Activated CD4-positive, alpha-beta T cell treated with anti-CD3 and anti-CD28 coated beads, Interleukin-2, amount 50 U/mL, for 4 hours (primary cell): ENCODE data around the gene ZNF45.
"Not testable (repeated sequence)": the region's sequence is repeated elsewhere in the genome, so short reads cannot be mapped to it uniquely, and the experiment has no call there.

Experiments used
- DNase-seq, 2 experiments: peaks; one replicate each; pipeline ENCODE4 v3.0.0-alpha.2; 2020

ZNF45 gene

DNA sequence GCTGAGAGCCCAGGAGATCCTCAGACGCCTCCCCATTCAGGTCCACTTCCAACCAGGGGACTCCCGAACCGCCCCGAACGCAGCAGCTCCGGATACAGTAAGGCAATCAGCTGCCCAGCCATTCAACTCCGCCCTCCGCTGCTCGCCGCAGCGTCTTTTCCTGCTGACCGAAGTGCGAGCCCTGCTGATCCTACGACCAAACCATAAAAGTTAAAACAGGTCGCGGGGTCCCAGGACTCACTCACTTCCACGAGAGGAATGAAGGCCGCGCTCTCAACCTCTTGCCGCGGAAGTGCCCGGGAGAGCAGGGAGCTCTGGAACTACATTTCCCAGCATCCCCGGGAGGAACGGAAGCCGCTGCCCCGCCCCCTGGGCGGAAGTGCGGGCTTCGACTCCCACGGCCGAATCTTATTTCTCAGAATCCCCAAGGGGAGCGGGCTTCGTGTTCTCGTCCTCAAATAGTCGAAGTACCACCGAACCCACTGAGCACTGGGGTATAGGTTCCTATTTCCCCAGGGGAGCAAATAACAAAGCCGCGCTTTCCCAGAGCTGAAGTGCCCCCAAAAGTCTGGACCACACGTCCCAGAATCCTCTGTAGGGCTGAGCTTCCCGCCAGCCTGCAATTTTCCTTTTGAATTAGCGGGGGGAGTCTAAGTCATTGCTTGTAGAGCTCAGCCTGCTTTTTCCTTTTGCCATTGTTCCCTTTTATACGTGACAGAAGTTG, at the start of gene ZNF45:
ZNF45 (minus strand) TSS at position 298 of the 724 bp plus-strand sequence. CDS start 13,097 bp downstream, outside the sequence.
- peak; percentile 81 to 85 for DNase-seq

DNA sequence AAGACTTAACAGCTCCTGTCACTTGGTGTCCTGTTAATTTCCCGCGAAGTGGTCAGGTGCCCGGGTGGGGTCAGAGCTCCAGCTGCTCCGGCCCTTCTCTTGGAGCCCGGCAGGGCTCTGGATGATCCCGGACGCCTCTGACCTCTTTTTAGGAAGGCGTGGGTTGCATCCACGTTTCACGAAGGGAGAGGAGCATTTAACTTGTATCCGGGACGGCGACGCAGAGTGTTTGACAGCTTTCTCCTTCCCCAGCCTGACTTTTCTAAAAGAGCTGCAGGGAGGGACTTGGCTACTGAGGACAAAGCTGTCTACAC, 49.6 kb upstream of the ZNF45 start:
- DNase-seq, result no peak

DNA sequence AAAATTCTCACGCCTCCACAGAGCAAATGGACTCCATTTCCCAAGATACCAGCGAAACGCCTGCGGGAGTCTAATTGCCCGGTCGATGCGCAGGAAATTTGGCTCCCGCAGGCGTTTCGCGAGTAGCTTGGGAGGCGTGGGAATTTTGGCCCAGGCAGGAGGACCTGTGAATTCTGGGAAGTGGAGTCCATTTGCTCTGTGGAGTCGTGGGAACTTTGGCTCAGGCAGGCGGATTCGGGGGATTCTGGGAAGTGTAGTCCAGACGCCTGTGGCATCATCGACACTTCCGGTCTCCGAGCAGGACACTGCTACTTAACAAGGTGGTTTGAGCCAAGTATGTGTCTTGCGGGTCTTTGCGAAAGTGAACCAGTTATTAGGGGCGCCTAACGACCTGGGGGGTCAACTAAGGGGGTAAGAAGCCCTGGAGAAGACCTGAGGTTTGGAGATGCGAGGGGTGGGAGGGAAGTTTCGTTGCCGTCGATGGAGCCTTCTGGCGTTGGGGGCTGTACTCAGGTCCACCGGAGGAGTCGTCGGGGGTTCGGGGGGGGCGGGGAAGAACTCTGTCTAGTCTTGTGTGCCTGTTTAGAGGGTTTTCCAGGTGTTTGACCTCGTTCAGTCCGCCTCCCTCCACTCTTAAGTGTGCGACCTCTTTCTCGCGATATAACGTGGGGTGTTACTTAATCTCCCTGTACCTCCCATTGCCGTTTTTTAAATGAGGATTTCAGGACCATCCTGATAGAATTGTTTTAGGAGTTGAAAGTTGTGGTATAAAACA, 49.0 kb upstream of the ZNF45 start, which contains the start of gene ZNF155:
ZNF155 (plus strand) TSS at position 277 of the 775 bp plus-strand sequence. CDS start 4,356 bp downstream, outside the sequence.
- DNase-seq, result peak; percentile 51 to 58

DNA sequence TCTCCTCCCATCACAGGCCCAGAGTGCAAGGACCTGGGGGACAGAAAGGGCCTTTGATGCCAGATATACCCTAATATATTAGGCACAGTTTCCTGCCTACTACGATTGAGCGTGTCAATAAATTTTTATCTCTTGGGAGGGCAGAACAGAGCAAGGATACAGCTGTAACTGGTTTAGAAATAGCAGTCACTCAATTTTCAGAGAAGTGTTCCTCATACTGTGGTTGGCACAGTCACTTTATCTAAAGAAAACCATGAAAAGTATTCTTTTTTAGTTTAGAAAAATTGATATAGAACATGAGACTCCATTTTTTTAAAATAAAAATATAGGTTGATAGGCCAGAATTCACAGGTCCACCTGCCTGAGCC, 48.4 kb upstream of the ZNF45 start:
- no peak for DNase-seq

DNA sequence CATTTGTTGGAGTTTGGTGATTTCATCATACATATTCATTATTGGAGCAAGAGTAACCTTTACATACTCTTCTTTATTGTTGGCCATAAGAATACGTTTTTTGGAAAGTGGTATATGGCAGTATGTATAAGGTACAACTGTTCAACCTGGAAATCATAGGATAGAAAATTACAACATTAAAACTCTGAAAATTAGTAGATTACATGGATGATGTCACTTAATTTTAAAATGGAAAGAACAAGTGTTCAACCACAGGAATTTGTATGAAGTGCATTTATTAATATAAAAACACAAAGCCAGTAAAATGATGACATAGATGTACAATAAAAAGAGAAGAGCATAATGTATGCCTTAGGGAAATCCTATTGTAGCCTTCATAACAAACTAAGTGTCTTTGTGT, 41.6 kb upstream of the ZNF45 start:
- no peak for DNase-seq

DNA sequence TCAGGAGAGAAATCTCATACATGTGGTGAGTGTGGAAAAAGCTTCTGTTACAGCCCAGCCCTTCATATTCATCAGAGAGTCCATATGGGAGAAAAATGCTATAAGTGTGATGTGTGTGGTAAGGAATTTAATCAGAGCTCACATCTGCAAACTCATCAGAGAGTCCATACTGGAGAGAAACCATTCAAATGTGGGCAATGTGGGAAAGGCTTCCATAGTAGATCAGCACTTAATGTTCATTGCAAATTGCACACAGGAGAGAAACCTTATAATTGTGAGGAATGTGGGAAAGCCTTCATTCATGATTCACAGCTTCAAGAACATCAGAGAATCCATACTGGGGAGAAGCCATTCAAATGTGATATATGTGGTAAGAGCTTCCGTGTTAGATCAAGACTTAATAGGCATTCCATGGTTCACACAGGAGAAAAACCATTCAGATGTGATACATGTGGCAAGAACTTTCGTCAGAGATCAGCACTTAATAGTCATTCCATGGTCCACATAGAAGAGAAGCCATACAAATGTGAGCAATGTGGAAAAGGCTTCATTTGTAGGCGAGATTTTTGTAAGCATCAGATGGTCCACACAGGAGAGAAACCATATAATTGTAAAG, 31.1 kb upstream of the ZNF45 start:
- no peak for DNase-seq

DNA sequence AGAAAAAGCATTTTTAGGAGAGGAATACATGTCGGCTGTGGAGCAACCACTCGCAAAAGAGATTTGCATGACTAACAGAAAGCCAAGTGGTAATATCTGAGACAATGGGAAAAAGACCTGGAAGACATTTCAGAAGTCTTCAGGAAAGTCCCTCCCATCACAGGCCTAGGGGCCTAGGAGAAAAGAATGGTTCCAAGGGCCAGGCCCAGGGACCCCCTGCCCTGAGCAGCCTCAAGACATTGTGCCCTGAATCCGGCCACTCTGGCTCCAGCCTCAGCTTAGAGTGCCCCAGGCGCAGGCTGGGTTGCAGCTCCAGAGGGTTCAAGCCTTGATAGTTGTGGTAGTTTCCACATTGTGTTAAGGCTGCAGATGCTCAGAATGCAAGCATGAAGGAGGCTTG, 25.3 kb upstream of the ZNF45 start:
- DNase-seq, result no peak

DNA sequence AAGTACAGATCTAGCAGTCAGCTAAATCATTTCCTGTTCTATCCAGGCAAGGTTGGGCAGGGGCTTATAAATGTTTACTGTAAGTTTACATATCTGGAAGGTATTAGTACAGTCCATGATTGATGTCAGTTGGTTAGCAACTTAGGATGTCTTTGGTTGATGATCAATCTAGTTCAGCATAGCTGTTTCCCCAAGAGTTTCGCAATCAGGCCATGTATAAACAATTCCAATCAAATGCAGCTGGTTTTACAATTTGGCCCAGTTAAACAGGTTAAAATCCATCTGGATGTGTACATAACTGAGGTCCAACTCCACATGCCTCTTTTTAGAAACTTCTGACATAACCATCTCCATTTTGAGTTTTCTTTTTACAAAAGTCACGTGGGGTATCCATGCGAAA, 22.8 kb upstream of the ZNF45 start:
- DNase-seq, result no peak

DNA sequence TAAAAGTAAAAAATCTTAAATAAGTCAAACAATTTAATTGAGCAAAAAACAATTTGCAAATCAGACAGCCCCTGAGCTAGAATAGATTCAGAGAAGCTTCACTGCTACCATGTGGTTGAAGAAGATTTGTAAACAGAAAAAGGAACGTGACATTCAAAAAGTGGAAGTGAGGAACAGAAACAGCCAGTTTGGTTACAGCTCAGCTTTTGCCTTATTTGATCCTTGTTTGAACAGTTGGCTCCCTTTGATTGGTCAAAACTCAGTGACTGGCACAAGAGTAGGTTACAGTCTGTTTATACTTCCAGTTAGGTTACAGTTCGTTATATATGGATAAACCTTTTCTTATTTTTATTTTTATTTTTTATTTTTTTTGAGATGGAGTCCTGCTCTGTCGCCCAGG, 21.7 kb upstream of the ZNF45 start:
- DNase-seq, result no peak

DNA sequence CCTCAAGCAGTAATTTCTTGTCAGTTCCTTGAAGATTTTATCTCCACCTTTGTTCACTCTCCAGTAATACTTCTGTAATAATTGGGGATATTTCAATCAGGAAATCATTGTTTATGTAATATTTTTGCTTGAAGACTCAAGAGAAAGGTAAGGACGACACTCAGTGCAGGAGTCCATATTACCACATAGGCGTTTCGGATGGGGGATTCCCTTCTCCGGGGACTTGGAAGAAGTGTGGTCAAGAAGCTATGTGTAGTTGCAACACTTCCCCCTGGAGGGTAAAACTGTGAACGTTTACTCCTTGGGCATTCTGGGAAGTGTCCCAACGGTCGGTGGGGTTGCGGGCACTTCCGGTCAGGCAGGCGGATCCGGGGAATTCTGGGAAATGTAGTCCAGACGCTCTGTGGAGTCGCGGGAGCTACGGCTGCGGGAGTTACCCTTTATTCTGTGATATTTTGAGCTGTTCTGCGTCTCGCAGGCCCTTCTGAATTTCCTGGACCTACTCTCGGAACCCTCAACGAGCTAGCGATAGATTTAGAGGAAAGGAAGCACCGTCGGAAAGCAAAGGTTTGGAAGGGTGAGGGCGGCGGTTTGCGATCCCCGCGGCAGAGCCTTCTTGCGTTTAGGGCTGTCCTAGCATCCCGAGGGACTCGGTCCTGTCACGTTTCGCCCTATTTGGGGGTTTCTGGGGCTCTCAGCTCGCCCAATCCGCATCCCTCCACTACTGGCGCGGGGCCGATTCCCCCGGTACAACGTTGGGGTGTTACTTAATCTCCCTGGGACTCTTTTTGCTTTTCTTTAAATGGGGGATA, 16.0 kb upstream of the ZNF45 start, which contains the start of gene ZNF221:
ZNF221 (plus strand) TSS at position 395 of the 812 bp plus-strand sequence. CDS start 11,499 bp downstream, outside the sequence.
- peak; percentile 10 to 26 for DNase-seq

DNA sequence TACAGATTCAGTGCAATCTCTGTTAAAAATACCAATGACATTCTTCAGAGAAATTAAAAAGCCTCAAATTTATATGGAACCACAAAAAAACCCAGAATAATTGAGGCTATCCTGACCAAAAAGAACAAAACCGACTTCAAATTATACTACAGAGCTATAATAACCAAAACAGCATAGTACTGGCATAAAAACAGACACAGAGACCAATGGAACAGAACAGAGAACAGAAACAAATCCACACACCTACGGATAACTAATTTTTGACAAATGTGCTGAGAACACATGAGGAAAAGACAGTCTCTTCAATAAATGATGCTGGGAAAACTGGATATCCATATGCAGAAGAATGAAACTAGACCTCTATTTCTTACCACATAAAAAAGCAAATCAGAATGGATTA, 14.7 kb upstream of the ZNF45 start:
- DNase-seq, result not testable (repeated sequence)

DNA sequence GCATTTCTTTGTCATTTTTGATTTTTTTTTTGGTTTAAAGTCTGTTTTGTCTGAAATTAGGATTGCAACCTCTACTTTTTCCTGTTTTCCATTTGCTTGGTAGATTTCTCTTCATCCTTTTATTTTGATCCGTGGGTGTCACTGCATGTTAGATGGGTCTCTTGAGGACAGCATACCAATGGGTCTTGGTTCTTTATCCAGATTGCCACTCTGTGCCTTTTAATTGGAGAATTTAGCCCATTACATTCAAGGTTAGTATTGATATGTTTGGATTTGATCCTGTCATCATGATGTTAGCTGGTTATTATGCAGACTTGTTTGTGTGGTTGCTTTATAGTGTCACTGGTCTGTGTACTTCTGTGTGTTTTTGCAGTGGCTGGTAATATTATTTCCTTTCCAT, 12.3 kb upstream of the ZNF45 start:
- not testable (repeated sequence) for DNase-seq

DNA sequence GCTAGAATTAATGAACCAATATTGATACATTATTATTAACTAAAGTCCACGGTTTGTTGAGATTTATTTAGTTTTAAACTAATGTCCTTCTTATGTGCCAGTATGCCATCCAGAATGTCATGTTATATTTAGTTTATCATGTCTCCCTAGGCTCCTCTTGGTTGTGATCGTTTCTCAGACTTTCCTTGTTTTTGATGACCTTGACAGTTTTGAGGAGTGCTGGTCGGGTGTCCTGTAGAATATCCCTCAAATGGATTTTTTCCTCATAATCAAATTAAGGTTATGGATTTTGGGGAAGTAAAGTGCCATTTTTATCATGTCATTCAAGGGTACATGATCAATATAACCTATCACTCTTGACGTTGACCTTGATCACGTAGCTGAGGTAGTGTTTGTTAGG, 6.1 kb upstream of the ZNF45 start:
- no peak for DNase-seq

DNA sequence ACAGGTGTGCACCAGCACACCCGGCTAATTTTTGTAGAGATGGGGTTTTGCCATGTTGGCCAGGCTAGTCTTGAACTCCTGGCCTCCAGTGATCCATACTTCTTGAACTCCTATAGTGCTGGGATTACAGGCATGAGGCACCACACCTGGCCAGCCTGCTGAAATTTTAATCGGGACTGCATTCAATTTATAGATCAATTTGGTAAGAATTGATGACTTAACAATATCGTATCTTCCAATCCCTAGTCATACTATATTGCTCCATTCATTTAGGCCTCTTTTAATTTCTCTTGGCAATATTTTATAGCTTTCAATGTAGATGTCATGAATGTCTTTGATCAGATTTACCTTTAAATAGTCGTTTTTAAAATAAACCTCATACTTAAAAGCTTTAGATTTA, 5.6 kb upstream of the ZNF45 start:
- DNase-seq, result no peak

DNA sequence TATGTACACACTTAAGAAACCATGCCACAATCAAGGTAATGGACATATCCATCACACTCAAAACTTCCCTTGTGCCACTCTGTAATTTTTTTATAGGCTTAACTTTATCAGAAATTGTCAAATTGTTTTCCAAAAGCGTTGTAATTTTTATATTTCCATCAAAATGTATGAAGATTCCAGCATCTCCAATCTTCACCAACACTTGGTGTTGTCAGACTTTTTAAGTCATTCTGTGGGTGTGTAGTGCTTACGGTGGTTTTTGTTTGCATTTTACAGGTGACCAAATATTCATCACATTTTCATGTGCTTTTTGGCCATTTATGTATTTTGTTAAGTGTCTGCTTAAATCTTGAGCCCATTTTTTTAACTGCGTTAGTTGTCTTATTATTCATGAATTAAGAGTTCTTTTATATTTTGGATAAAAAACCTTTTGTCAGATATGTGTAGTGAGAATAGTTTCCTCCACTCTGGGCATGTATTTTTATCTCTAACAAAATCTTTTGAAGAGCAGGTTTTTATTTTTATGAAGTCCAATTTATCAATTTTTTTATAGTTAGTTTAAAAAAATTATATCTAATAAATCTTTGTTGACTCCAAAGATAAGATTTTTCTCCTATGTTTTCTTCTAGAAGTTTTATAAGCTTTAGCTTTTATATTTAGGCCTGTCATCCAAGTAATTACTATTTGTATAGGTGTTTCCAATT, 4.6 kb upstream of the ZNF45 start:
- DNase-seq, result no peak

DNA sequence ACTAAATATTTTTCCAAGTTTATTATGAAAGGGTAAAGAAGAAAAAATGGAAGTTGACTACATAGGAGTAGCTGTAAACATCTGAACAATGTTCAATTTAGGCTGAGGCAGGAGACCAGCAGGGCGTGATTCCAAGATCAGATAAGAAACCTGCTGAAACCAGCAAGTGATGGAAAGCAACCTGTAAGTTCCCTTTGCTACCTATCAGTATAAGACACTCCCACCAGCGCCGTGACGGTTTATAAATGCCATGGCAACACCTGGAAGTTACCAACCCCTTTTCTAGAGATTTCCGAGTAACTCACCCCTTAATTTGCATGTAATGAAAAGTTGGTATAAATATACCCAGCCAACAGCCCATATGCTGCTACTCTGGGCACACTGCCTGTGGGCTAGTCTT, 1.1 kb upstream of the ZNF45 start:
- no peak for DNase-seq

DNA sequence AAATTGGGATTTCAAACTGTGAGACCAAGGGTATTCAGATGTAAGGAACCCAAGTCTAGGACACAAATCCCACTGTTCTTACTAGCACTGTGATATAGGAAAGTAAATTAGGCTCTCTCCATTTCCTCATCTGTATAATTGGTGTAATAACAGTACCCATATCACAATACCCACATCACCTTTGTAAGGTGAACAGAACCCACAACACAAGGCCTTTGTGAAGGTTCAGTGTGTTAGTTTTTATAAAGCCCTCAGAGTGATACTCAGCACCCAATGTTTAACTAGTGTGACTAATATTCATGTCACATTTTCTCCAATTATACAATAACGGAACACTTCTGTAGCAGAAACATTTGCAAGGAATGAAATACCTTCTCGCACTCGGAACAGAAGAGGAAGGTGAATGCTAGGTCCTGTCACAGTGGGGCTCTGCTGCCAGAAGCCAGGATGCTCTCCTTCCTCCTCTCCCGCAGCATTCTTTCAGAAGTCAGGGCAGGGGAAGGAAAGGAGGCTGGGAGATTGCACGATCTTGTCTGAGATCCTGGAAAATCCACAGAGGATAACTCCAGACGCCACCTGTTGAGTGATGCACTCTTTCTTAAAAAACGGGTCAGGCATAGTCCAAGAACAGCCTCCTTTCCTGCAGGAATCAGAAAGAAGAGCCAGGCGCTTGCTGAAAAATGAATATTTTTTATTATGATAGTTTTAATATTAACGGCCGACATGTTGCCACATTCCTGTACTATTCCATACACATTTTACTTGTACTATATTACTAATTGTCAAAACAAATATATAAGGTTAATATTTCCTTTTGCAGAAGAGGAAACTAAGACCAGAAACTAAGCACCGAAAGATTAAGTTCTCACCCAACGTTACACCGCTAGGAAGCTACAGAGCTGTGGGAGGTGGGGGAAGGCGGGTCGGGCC, 762 bp downstream of the ZNF45 start:
- DNase-seq, result no peak

DNA sequence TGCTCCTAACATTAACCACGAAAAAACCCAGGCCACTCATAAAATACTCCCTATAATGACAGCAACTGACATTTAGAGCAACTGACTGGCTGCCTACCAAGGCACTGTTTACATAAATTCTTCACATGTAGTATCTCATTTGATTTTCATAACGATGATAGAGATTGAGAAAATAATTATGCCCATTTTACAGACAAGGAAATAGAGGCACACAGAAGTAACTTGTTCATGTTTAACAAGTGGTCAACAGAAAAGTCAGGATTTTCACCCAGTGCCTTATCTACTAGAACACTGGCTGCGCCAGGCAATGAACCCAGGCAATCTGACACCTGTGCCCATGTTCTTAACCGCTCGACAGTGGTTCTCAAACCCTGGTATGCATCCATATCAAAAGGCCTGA, 6.3 kb downstream of the ZNF45 start:
- DNase-seq, result no peak

DNA sequence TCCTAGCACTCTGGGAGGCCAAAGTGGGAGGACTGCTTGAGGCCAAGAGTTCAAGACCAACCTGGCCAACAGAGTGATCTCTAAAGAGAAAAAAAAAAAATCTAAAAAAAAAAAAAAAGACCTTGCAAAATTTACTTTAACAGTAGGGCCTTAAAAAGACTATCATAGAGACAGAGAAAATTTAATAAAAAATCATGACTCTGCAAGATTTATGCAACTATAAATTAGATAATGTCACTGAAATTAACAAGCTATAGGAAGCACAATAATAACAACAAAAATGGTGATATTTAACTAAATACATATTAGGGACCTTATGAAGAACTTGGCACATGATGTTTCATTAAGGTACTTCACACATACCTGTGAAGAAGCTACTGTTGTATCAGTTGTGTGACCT, 11.2 kb downstream of the ZNF45 start:
- no peak for DNase-seq

DNA sequence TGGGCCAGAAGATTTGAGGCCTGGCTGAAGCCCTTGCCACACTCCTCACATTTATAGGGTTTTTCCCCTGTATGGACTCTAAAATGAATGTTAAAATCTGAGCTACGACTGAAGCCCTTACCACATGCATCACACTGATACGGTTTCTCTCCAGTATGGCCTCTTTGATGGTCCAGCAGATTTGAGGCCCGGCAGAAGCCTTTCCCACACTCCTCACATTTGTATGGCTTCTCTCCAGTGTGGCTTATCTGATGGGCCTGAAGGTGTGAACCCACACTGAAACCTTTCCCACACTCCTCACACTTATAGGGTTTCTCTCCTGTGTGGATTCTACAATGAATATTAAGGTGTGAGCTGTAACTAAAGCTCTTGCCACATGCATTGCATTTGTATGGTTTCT, 21.0 kb downstream of the ZNF45 start:
- no peak for DNase-seq

DNA sequence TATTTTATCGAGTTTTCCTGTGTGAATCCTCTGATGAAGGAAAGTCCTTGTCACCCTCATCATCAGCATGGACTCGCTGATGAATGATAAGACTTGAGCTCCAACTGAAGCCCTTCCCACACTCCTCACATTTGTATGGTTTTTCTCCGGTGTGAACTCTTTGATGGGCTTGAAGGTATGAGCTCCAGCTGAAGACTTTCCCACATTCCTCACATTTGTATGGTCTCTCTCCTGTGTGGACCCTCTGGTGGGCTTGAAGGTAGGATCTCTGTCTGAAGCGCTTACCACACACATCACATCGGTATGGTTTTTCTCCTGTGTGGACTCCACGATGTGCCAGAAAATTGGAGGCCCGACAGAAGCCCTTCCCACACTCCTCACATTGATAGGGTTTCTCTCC, 21.7 kb downstream of the ZNF45 start:
- DNase-seq, result no peak
